ENCODE results near the gene MLPH.

MLPH gene

GRCh38 chr2:237486819-237487448 is at the start of gene MLPH:
TSS of gene MLPH (plus strand) at chr2:237487251. CDS start at chr2:237493427, 6,176 bp downstream.
- peak in 1 of 2 experiments; percentile 34 for DNase-seq

GRCh38 chr2:237437566-237437965 is 49.5 kb upstream of the MLPH start:
- no peak for DNase-seq

GRCh38 chr2:237438080-237438940 is 48.7 kb upstream of the MLPH start:
- DNase-seq, result peak; percentile 13 to 58

- no peak for DNase-seq
Observed at GRCh38 chr2:237440819-237441281, 46.2 kb upstream of the MLPH start.

GRCh38 chr2:237441605-237442274 is 45.3 kb upstream of the MLPH start:
- DNase-seq, result no peak

- DNase-seq, result no peak
Observed at GRCh38 chr2:237444071-237444470, 43.0 kb upstream of the MLPH start.

- no peak for DNase-seq
Observed at GRCh38 chr2:237445611-237446337, 41.3 kb upstream of the MLPH start.

- no peak for DNase-seq
Observed at GRCh38 chr2:237446338-237446665, 40.7 kb upstream of the MLPH start.

GRCh38 chr2:237447496-237447895 is 39.6 kb upstream of the MLPH start:
- DNase-seq, result no peak

- DNase-seq, result no peak
Observed at GRCh38 chr2:237448171-237448570, 38.9 kb upstream of the MLPH start.

- no peak for DNase-seq
Observed at GRCh38 chr2:237448626-237449025, 38.4 kb upstream of the MLPH start.

GRCh38 chr2:237449193-237449881 is 37.7 kb upstream of the MLPH start:
- DNase-seq, result no peak

GRCh38 chr2:237450108-237450507 is 36.9 kb upstream of the MLPH start:
- DNase-seq, result no peak

GRCh38 chr2:237450583-237450982 is 36.5 kb upstream of the MLPH start:
- no peak for DNase-seq

- DNase-seq, result no peak
Observed at GRCh38 chr2:237451643-237452469, 35.2 kb upstream of the MLPH start.

GRCh38 chr2:237452861-237453260 is 34.2 kb upstream of the MLPH start:
- DNase-seq, result no peak

GRCh38 chr2:237453671-237454070 is 33.4 kb upstream of the MLPH start:
- DNase-seq, result no peak

- DNase-seq, result no peak
Observed at GRCh38 chr2:237455764-237456163, 31.3 kb upstream of the MLPH start.

- no peak for DNase-seq
Observed at GRCh38 chr2:237456200-237456843, 30.7 kb upstream of the MLPH start.

- no peak for DNase-seq
Observed at GRCh38 chr2:237457388-237457941, 29.6 kb upstream of the MLPH start.

GRCh38 chr2:237458519-237458918 is 28.5 kb upstream of the MLPH start:
- DNase-seq, result no peak

All from NCI-H526 (cell line).